A673 (cell line): ENCODE data around the gene CBL.

Source experiments
- EZH2 ChIP-seq: fragments of 200-600 bp; sonication (generic); IDR thresholded peaks from 2 replicates; pipeline ENCODE4 v1.6.1; 2017; ENCODE audit warnings: borderline replicate concordance, low read depth, mild to moderate bottlenecking, mixed read lengths, antibody characterized with exemption, low read length; ENCODE audit not compliant: poor library complexity, severe bottlenecking
- TF ChIP-seq, protein P1 (sequence below): fragments of 300-800, 200-600 bp; sonication (generic); conservative IDR thresholded peaks from 2 replicates; pipeline ENCODE4 v1.5.1; 2017; ENCODE audit warnings: low read depth, mild to moderate bottlenecking, antibody characterized with exemption, low read length, moderate library complexity, mixed read lengths

DNA sequence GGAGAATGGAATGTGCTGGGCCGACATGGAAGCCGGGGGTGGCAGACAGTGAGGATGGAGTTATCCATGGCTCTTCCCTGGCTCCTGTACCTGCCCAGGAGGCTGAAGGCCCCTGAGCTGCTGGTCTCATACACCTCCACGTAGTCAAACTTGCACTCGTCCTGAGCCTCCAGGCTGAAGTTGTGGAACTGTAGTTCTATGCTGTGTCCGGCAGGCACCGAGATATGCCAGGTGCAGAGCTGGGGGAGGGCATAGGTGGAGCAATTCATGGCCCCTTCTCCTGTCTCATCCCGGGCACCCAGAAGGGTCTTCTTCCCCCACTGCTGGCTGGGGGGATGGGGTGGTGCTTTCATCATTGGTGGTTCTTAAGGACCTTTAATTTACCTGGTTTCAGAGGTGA, 137.6 kb downstream of the CBL start:
- TF ChIP-seq, protein P1, sequence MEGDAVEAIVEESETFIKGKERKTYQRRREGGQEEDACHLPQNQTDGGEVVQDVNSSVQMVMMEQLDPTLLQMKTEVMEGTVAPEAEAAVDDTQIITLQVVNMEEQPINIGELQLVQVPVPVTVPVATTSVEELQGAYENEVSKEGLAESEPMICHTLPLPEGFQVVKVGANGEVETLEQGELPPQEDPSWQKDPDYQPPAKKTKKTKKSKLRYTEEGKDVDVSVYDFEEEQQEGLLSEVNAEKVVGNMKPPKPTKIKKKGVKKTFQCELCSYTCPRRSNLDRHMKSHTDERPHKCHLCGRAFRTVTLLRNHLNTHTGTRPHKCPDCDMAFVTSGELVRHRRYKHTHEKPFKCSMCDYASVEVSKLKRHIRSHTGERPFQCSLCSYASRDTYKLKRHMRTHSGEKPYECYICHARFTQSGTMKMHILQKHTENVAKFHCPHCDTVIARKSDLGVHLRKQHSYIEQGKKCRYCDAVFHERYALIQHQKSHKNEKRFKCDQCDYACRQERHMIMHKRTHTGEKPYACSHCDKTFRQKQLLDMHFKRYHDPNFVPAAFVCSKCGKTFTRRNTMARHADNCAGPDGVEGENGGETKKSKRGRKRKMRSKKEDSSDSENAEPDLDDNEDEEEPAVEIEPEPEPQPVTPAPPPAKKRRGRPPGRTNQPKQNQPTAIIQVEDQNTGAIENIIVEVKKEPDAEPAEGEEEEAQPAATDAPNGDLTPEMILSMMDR = no peak
- no peak for TF ChIP-seq EZH2
